ENCODE results near the gene TLDC2. TPM values are rescaled to one million over a fixed set of nuclear protein-coding genes. Genes with fewer than 3 reads are reported as not detected.

The TLDC2 gene
- total RNA-seq, 4 donors from 2014 or later: 1.0 TPM; not detected in 2

DNA sequence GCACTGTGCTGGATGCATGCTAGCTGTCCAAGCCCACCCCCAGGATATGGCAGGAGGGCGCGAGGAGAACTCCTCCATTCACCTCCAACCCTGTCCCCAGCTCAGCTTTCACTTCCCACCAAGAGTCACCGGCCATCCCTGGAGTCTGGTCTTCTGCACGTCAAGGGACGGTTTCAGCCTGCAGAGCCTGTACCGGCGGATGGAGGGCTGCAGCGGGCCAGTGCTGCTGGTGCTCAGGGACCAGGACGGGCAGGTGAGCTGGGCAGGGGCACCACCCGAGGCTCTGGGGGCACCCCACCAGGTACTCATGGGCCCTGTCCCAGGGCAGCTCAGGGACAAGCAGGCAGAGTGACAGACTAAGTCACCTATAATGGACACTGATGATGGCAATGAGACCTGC lies 3.0 kb downstream of the TLDC2 start:
- no peak for DNase-seq
- intact Hi-C loops (cut with DNase I; ENCODE audit: low total_unique reads): loop anchor here (10.0 kb wide), 1 partner anchor 264 kb away; no protein-coding TSS in a partner anchor
- H3K4me3 ChIP-seq: no peak overlapping the region
- H3K27ac ChIP-seq: no peak overlapping the region
- TF ChIP-seq, protein P1, sequence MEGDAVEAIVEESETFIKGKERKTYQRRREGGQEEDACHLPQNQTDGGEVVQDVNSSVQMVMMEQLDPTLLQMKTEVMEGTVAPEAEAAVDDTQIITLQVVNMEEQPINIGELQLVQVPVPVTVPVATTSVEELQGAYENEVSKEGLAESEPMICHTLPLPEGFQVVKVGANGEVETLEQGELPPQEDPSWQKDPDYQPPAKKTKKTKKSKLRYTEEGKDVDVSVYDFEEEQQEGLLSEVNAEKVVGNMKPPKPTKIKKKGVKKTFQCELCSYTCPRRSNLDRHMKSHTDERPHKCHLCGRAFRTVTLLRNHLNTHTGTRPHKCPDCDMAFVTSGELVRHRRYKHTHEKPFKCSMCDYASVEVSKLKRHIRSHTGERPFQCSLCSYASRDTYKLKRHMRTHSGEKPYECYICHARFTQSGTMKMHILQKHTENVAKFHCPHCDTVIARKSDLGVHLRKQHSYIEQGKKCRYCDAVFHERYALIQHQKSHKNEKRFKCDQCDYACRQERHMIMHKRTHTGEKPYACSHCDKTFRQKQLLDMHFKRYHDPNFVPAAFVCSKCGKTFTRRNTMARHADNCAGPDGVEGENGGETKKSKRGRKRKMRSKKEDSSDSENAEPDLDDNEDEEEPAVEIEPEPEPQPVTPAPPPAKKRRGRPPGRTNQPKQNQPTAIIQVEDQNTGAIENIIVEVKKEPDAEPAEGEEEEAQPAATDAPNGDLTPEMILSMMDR (IDR thresholded peaks at IDR 0.05): no peak
- TF ChIP-seq POLR2A (IDR thresholded peaks at IDR 0.05): no peak
- H3K36me3 ChIP-seq: no peaks in the 10 kb centered on the region
- no peaks in the 10 kb centered on the region for H3K4me1 ChIP-seq
- no peaks in the 10 kb centered on the region for H3K27me3 ChIP-seq
- no peaks in the 10 kb centered on the region for H3K9me3 ChIP-seq

DNA sequence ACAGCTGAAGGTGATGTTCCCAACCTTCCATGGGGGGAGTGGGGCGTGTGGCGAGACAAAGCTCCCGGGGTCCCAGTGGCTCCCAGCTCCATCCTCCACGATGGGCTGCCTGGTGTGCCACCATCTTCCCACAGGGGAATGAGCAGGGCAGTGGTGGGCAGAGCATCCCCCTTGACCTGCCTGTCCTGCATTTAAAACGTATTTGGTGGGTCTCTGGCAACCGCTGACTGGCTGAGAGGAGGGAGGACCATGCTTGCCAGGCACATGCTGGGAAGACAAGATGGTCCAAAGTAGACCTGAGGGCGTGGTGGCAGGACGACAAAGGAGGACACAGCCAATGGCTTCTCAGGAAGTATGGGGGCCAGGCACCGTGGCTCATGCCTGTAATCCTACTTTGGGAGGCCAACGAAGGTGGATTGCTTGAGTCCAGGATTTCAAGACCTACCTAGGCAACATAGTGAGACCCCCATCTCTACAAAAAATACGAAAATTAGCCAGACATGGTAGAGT lies 4.9 kb downstream of the TLDC2 start:
- no peaks in the 10 kb centered on the region for H3K4me1 ChIP-seq
- H3K36me3 ChIP-seq: no peaks in the 10 kb centered on the region
- DNase-seq: no peak
- no peaks in the 10 kb centered on the region for H3K27me3 ChIP-seq
- H3K27ac ChIP-seq: no peak overlapping the region
- H3K9me3 ChIP-seq: no peaks in the 10 kb centered on the region
- H3K4me3 ChIP-seq: no peak overlapping the region
- TF ChIP-seq POLR2A (IDR thresholded peaks at IDR 0.05): no peak
- intact Hi-C loops (cut with DNase I; ENCODE audit: low total_unique reads): no loop called here

DNA sequence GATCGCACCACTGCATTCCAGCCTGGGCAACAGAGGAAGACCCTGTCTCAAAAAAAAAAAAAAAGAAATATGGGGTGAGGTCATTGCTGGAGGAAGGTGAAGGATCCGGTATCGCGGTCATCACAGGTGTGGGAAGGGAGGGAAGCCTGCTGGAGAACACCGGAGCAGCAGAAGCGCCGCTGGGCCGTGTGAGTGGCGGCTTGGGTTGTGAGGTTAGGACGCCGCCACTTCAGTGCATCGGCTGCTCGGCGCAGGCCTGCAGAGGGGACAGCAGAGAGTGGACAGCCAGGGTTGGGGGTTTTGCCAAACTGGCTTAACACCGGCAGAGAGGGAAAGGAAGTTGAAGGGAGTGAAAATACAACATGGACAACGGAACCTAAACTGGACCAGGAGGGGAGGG lies 5.4 kb downstream of the TLDC2 start:
- intact Hi-C loops (cut with DNase I; ENCODE audit: low total_unique reads): no loop called here
- no peak for DNase-seq
- H3K4me1 ChIP-seq: no peaks in the 10 kb centered on the region
- no peak overlapping the region for H3K4me3 ChIP-seq
- H3K27ac ChIP-seq: no peak overlapping the region
- H3K36me3 ChIP-seq: no peaks in the 10 kb centered on the region
- no peak for TF ChIP-seq POLR2A (IDR thresholded peaks at IDR 0.05)
- TF ChIP-seq, protein P1 (IDR thresholded peaks at IDR 0.05): no peak
- no peaks in the 10 kb centered on the region for H3K27me3 ChIP-seq
- H3K9me3 ChIP-seq: no peaks in the 10 kb centered on the region

DNA sequence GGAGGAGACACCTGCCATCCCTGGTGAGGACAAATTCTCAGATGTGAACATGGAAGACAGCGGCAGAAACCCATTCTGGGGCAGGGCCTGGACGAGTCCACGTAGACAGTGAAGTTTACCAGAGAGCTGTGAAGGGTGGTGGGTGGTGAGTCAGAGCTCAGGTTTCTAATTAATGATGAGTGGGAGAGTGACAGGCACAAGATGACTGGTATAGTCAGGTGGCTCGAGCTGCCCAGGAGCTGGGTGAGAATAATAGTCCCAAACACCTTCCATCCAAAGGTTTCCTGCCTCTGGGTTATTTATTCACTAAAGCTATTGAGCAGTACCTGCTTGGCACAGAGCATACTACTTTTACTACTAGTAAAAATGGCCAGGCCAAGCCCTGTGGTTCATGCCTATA lies 6.0 kb downstream of the TLDC2 start:
- TF ChIP-seq, protein P1 (IDR thresholded peaks at IDR 0.05): no peak
- no peak for TF ChIP-seq POLR2A (IDR thresholded peaks at IDR 0.05)
- Histone ChIP-seq H3K4me1 (no peaks in the 10 kb centered on the region), H3K27ac (no peak overlapping the region), H3K9me3 (no peaks in the 10 kb centered on the region), H3K36me3 (no peaks in the 10 kb centered on the region), H3K4me3 (no peak overlapping the region), H3K27me3 (no peaks in the 10 kb centered on the region)
- intact Hi-C loops (cut with DNase I; ENCODE audit: low total_unique reads): no loop called here
- no peak for DNase-seq

DNA sequence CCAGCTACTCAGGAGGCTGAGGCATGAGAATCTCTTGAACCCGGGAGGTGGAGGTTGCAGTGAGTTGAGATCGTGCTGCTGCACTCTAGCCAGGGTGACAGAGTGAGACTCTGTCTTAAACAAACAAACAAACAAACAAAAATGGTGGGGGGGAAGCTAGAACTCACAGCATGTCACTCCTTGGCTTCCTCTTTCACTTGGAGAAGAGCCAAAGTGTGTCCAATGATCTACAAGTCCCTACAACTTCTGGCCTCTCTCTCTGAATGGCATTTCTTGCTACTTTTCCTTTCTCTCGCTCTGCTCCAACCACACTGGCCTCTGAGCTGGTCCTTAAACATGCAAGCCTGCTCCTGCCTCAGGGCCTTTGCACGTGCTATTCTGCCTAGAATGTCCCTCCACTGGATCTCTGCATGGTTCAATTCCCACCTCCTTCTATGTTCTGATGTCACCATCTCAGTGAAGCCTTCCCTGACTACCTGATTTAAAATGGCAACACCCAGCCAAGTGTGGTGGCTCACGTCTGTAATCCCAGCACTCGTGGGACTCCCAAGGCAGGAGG lies 8.1 kb downstream of the TLDC2 start:
- no peak overlapping the region for H3K4me3 ChIP-seq
- no peak for TF ChIP-seq POLR2A (IDR thresholded peaks at IDR 0.05)
- TF ChIP-seq, protein P1 (IDR thresholded peaks at IDR 0.05): no peak
- H3K36me3 ChIP-seq: no peaks in the 10 kb centered on the region
- intact Hi-C loops (cut with DNase I; ENCODE audit: low total_unique reads): no loop called here
- DNase-seq: no peak
- no peaks in the 10 kb centered on the region for H3K27me3 ChIP-seq
- H3K4me1 ChIP-seq: no peaks in the 10 kb centered on the region
- no peaks in the 10 kb centered on the region for H3K9me3 ChIP-seq
- H3K27ac ChIP-seq: no peak overlapping the region

DNA sequence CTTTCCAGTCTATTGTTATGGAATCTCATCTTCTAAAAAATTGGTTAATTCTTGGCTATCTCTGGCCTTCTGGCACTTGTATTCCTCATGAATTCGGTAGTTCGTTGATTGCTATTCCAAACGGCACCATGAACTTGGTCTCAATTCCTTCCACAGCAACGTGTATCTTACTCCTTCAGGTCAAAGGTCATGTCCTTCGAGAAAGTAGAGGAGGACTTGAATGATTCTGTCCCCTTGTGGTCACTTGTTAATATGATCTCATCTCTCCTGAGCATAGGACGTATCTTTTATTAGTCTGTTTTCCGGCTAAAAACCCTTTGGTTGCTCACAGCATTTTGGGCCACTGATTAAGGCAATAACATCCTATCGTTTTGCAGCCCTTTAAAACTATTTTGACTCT lies 9.4 kb downstream of the TLDC2 start:
- no peak overlapping the region for H3K4me3 ChIP-seq
- H3K9me3 ChIP-seq: no peaks in the 10 kb centered on the region
- no peak for DNase-seq
- H3K27ac ChIP-seq: no peak overlapping the region
- no peaks in the 10 kb centered on the region for H3K27me3 ChIP-seq
- no peaks in the 10 kb centered on the region for H3K36me3 ChIP-seq
- TF ChIP-seq, protein P1 (IDR thresholded peaks at IDR 0.05): no peak
- no peak for TF ChIP-seq POLR2A (IDR thresholded peaks at IDR 0.05)
- intact Hi-C loops (cut with DNase I; ENCODE audit: low total_unique reads): no loop called here
- H3K4me1 ChIP-seq: no peaks in the 10 kb centered on the region

Measured in uterus (tissue), 4 donors.